ENCODE data around the gene SAMD1. TPM values are rescaled to one million over a fixed set of nuclear protein-coding genes. Genes with fewer than 3 reads are reported as not detected.

SAMD1 gene
- total RNA-seq, 2 experiments from 2014 or later = 124 to 128 TPM

DNA sequence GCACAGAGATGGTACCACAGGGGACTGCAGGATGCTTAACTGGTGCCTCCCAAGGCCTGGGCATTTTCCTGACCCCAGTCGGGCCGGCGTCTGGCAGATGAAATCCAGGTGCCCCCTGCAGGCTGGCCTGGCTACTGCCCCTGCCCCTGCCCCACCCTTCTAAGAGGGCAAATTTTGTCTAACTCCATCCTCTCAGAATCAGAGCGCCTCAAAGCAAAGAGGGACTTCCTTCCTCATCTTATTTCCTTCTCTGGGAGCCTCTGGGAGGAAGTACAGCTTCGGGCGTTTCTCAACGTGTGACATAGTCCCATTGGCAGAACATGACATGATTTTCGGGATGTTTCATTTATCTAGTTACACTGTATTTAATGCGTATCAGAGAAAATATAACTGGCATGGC is 24.3 kb upstream of the SAMD1 start:
- TF ChIP-seq CTCF (conservative IDR thresholded peaks at IDR 0.05; ENCODE audit: low read length) (peak; percentile 78), EZH2phosphoT487 (IDR thresholded peaks at IDR 0.05; ENCODE audit: borderline replicate concordance, low read depth, low read length) (no peak)
- Histone ChIP-seq H3K4me1 (ENCODE audit: insufficient read depth, low read length, poor library complexity, severe bottlenecking) (peaks cover 31% of the 10 kb centered on the region), H3K36me3 (ENCODE audit: insufficient read depth, low read length) (peaks cover 2% of the 10 kb centered on the region), H3K4me3 (ENCODE audit: low read depth, low read length, poor library complexity, severe bottlenecking) (no peak overlapping the region), H2AFZ (ENCODE audit: low read length) (no peak overlapping the region), H3K4me2 (ENCODE audit: low read length) (peak overlapping the region; percentile 28; the same call in 1 of the 2 replicates), H3K9me2 (ENCODE audit: insufficient read depth, low read length) (no peaks in the 10 kb centered on the region), H3K9me3 (ENCODE audit: low read length) (no peaks in the 10 kb centered on the region), H3K27ac (ENCODE audit: low read depth, low read length, poor library complexity, severe bottlenecking) (no peak overlapping the region), H4K20me1 (ENCODE audit: insufficient read depth, low read length) (no peaks in the 10 kb centered on the region), H3K79me2 (ENCODE audit: insufficient read depth, low read depth, low read length) (no peaks in the 10 kb centered on the region; the same call in 1 of the 2 replicates)
- BruUV-seq (replicated peaks) = no TSS peak
- CTCF ChIA-PET (ENCODE audit: unreplicated experiment) = no interaction called here
- DNase-seq (ENCODE audit: low spot score) = peak; percentile 57
- intact Hi-C loops (cut with micrococcal nuclease; ENCODE audit: unreplicated experiment) = loop anchor here (1.0 kb wide), 1 partner anchor 42 kb away; no protein-coding TSS in a partner anchor
- POLR2A ChIA-PET = interaction anchor here (0.9 to 1.5 kb wide), 2 partner anchors 19 to 22 kb away, joined by 3 to 4 read pairs; partner anchors contain the start of gene ASF1B

- no peaks in the 10 kb centered on the region for H3K9me3 ChIP-seq (ENCODE audit: low read length)
- BruUV-seq (replicated peaks) = no TSS peak
- TF ChIP-seq EZH2phosphoT487 (IDR thresholded peaks at IDR 0.05; ENCODE audit: borderline replicate concordance, low read depth, low read length) = no peak
- no peak for TF ChIP-seq CTCF (conservative IDR thresholded peaks at IDR 0.05; ENCODE audit: low read length)
- H3K36me3 ChIP-seq (ENCODE audit: insufficient read depth, low read length) = no peaks in the 10 kb centered on the region
- no peaks in the 10 kb centered on the region for H3K9me2 ChIP-seq (ENCODE audit: insufficient read depth, low read length)
- H4K20me1 ChIP-seq (ENCODE audit: insufficient read depth, low read length) = no peaks in the 10 kb centered on the region
- H3K4me2 ChIP-seq (ENCODE audit: low read length) = peak overlapping the region; percentile 28; the same call in 1 of the 2 replicates
- POLR2A ChIA-PET = interaction anchor here (1.5 kb wide), 1 partner anchor 18 kb away, joined by 4 read pairs; no protein-coding TSS in a partner anchor
- H3K79me2 ChIP-seq (ENCODE audit: insufficient read depth, low read depth, low read length) = no peaks in the 10 kb centered on the region; the same call in 1 of the 2 replicates
- peaks cover 31% of the 10 kb centered on the region for H3K4me1 ChIP-seq (ENCODE audit: insufficient read depth, low read length, poor library complexity, severe bottlenecking)
- no peak for DNase-seq (ENCODE audit: low spot score)
- no peak overlapping the region for H3K27ac ChIP-seq (ENCODE audit: low read depth, low read length, poor library complexity, severe bottlenecking)
- intact Hi-C loops (cut with micrococcal nuclease; ENCODE audit: unreplicated experiment) = loop anchor here (1.0 kb wide), 1 partner anchor 41 kb away; no protein-coding TSS in a partner anchor
- H3K4me3 ChIP-seq (ENCODE audit: low read depth, low read length, poor library complexity, severe bottlenecking) = no peak overlapping the region
- no peak overlapping the region for H2AFZ ChIP-seq (ENCODE audit: low read length)
- CTCF ChIA-PET (ENCODE audit: unreplicated experiment) = no interaction called here
Measured at GRCh38 chr19:14114439-14114838, 23.9 kb upstream of the SAMD1 start.

GRCh38 chr19:14113762-14114414 is 23.3 kb upstream of the SAMD1 start:
- H3K4me3 ChIP-seq (ENCODE audit: low read depth, low read length, poor library complexity, severe bottlenecking) = no peak overlapping the region
- H3K9me2 ChIP-seq (ENCODE audit: insufficient read depth, low read length) = no peaks in the 10 kb centered on the region
- no peak overlapping the region for H3K27ac ChIP-seq (ENCODE audit: low read depth, low read length, poor library complexity, severe bottlenecking)
- DNase-seq (ENCODE audit: low spot score) = peak; percentile 31
- H3K4me2 ChIP-seq (ENCODE audit: low read length) = peak overlapping the region; percentile 24; the same call in 1 of the 2 replicates
- H2AFZ ChIP-seq (ENCODE audit: low read length) = no peak overlapping the region
- ChIA-PET CTCF (ENCODE audit: unreplicated experiment) (no interaction called here), POLR2A (no interaction called here)
- intact Hi-C loops (cut with micrococcal nuclease; ENCODE audit: unreplicated experiment) = loop anchor here (1.0 kb wide), 1 partner anchor 41 kb away; no protein-coding TSS in a partner anchor
- BruUV-seq (replicated peaks) = no TSS peak
- H3K36me3 ChIP-seq (ENCODE audit: insufficient read depth, low read length) = no peaks in the 10 kb centered on the region
- no peaks in the 10 kb centered on the region; the same call in 1 of the 2 replicates for H3K79me2 ChIP-seq (ENCODE audit: insufficient read depth, low read depth, low read length)
- H3K9me3 ChIP-seq (ENCODE audit: low read length) = no peaks in the 10 kb centered on the region
- TF ChIP-seq EZH2phosphoT487 (IDR thresholded peaks at IDR 0.05; ENCODE audit: borderline replicate concordance, low read depth, low read length) (no peak), CTCF (conservative IDR thresholded peaks at IDR 0.05; ENCODE audit: low read length) (peak; percentile 74)
- no peaks in the 10 kb centered on the region for H4K20me1 ChIP-seq (ENCODE audit: insufficient read depth, low read length)
- peaks cover 30% of the 10 kb centered on the region for H3K4me1 ChIP-seq (ENCODE audit: insufficient read depth, low read length, poor library complexity, severe bottlenecking)
